Ishikawa (cell line): ENCODE data around the gene THYN1.

Source experiments
- CREB1 ChIP-seq: IDR thresholded peaks from 2 replicates; pipeline ENCODE4 v1.6.1; 2012; ENCODE audit warnings: low read depth
- EGR1 ChIP-seq: IDR thresholded peaks from 2 replicates; pipeline ENCODE4 v1.6.1; 2012
- NFIC ChIP-seq: IDR thresholded peaks from 2 replicates; pipeline ENCODE4 v1.6.1; 2012
- RAD21 ChIP-seq: IDR thresholded peaks from 2 replicates; pipeline ENCODE4 v1.6.1; 2012; ENCODE audit warnings: low read depth
- TAF1 ChIP-seq: IDR thresholded peaks from 2 replicates; pipeline ENCODE4 v1.6.1; 2012; ENCODE audit warnings: low read depth, mild to moderate bottlenecking
- TEAD4 ChIP-seq: IDR thresholded peaks from 2 replicates; pipeline ENCODE4 v1.6.1; 2012
- ZBTB7A ChIP-seq: IDR thresholded peaks from 2 replicates; pipeline ENCODE4 v1.6.1; 2012; ENCODE audit warnings: low read depth
- TF ChIP-seq, protein P1 (sequence below): IDR thresholded peaks from 2 replicates; pipeline ENCODE4 v1.6.1; 2012

DNA sequence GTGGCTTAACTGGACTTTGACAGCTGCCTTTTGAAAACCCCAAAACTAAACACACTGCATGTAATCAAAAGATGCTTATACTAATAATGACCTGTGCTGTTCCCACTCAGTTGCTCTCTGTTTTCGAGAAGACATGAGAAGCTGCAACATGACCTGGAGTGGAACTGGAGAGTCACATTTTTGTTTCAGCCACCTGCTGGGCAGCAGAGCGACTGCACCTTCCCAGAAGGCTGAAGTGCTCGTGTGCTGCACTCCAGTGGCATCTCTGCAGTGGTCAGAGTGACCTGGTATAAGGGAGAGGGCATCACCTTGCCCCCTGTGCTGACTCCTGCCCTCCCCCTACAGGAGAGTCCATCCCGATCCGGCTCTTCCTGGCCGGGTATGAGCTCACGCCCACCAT is 8.6 kb downstream of the THYN1 start:
- TF ChIP-seq TEAD4 (no peak), NFIC (no peak), ZBTB7A (no peak), TAF1 (no peak), EGR1 (no peak), CREB1 (no peak), RAD21 (no peak)
- TF ChIP-seq, protein P1, sequence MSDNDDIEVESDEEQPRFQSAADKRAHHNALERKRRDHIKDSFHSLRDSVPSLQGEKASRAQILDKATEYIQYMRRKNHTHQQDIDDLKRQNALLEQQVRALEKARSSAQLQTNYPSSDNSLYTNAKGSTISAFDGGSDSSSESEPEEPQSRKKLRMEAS: no peak
